Caco-2 (cell line): Measurements from ENCODE around the gene TNFRSF21. TPM values are rescaled to one million over a fixed set of nuclear protein-coding genes. Genes with fewer than 3 reads are reported as not detected.

Experiments
- BruUV-seq: library from RNA; stranded (reverse); fragments of 400-500 nt; replicated peaks from 2 replicates; lab custom pipeline; 2021; lab: Mats Ljungman, UMichigan
- CTCF ChIA-PET: fragments of 300-600 bp; sonication (Branson Sonifier 250); formaldehyde crosslinking; loops from one replicate; lab custom pipeline; 2022; ENCODE audit warnings: antibody characterized with exemption; lab: Charles Lee
- POLR2A ChIA-PET: fragments of 300-600 bp; sonication (Branson Sonifier 250); formaldehyde crosslinking; loops from one replicate; lab custom pipeline; 2022; ENCODE audit warnings: antibody characterized with exemption; lab: Charles Lee
- DNase-seq, 2 experiments: peaks; one replicate each; pipeline versions ENCODE4 v3.0.0 to v3.0.0-alpha.2; 2020 to 2022
- H3K27me3 ChIP-seq: replicated peaks from 2 replicates; pipeline ENCODE4 v1.6.0; 2011; ENCODE audit warnings: low read length; ENCODE audit not compliant: control insufficient read depth, insufficient read depth
- H3K36me3 ChIP-seq: 2 replicates; pipeline ENCODE4 v1.5.1; 2011; ENCODE audit warnings: low read length; ENCODE audit not compliant: control insufficient read depth, insufficient read depth
- H3K4me1 ChIP-seq: fragments of 250-450 bp; sonication (Bioruptor Pico); 2 replicates; pipeline ENCODE4 v1.5.1; 2020; ENCODE audit warnings: mild to moderate bottlenecking
- H3K4me3 ChIP-seq: 2 replicates; pipeline ENCODE4 v1.5.1; 2011; ENCODE audit warnings: low read depth, mild to moderate bottlenecking, control low read depth, low read length
- H3K9me3 ChIP-seq: fragments of 250-450 bp; sonication (Bioruptor Pico); 2 replicates; pipeline ENCODE4 v1.5.1; 2020; ENCODE audit warnings: mild to moderate bottlenecking, moderate library complexity
- H3K27ac Mint-ChIP-seq: one replicate; pipeline ENCODE4 v1.8.0; 2022; ENCODE audit warnings: mixed read lengths; ENCODE audit not compliant: unreplicated experiment
- H3K27me3 Mint-ChIP-seq: one replicate; pipeline ENCODE4 v1.8.0; 2022; ENCODE audit warnings: mixed read lengths; ENCODE audit not compliant: insufficient read depth, unreplicated experiment
- H3K36me3 Mint-ChIP-seq: one replicate; pipeline ENCODE4 v1.8.0; 2022; ENCODE audit warnings: mild to moderate bottlenecking, mixed read lengths; ENCODE audit not compliant: insufficient read depth, unreplicated experiment
- H3K4me1 Mint-ChIP-seq: one replicate; pipeline ENCODE4 v1.8.0; 2022; ENCODE audit warnings: low read depth, mixed read lengths; ENCODE audit not compliant: unreplicated experiment
- H3K4me3 Mint-ChIP-seq: one replicate; pipeline ENCODE4 v1.8.0; 2022; ENCODE audit warnings: mild to moderate bottlenecking, moderate library complexity, mixed read lengths; ENCODE audit not compliant: unreplicated experiment
- H3K9me3 Mint-ChIP-seq: one replicate; pipeline ENCODE4 v1.8.0; 2022; ENCODE audit warnings: mixed read lengths; ENCODE audit not compliant: unreplicated experiment
- CTCF ChIP-seq, 2 experiments: fragments of 200-600 bp in 1 of 2; IDR thresholded peaks; 1 replicate in 1 of 2; 2 replicates in 1 of 2; pipeline versions ENCODE4 v1.5.1 to v1.8.0; 2011 to 2022; ENCODE audit warnings: antibody characterized with exemption in 1 of 2, control low read depth in 1 of 2, inconsistent platforms in 1 of 2, low read depth in 1 of 2, low read length in 1 of 2, mild to moderate bottlenecking in 1 of 2, moderate library complexity in 1 of 2; ENCODE audit not compliant: insufficient read depth in 1 of 2, severe bottlenecking in 1 of 2, unreplicated experiment in 1 of 2
- intact Hi-C: fragments of 100-400 bp; cut with micrococcal nuclease; formaldehyde crosslinking; loops from one replicate; pipeline ENCODE4 v1.10.0; 2022; ENCODE audit not compliant: unreplicated experiment
- total RNA-seq: library from RNA; stranded (reverse); gene quantifications from 2 replicates; pipeline ENCODE4 v1.2.3, GENCODE V29; 2022

The TNFRSF21 gene
- total RNA-seq, 1 experiment from 2014 or later, result 60.8 TPM

- H3K4me1 ChIP-seq, result no peaks in the 10 kb centered on the region
- no TSS peak for BruUV-seq
- no peaks in the 10 kb centered on the region for H3K36me3 ChIP-seq
- H3K27me3 ChIP-seq, result no peaks in the 10 kb centered on the region
- H3K9me3 ChIP-seq, result no peaks in the 10 kb centered on the region
- intact Hi-C loops, result no loop called here
- H3K27ac Mint-ChIP-seq, result no peak overlapping the region
- no peak for TF ChIP-seq CTCF (IDR thresholded peaks at IDR 0.05; ENCODE audit: insufficient read depth in 1 of 2, low read depth in 1 of 2, low read length in 1 of 2, severe bottlenecking in 1 of 2, unreplicated experiment in 1 of 2)
- no peak overlapping the region for H3K4me3 Mint-ChIP-seq
- H3K36me3 Mint-ChIP-seq, result no peaks in the 10 kb centered on the region
- DNase-seq, result no peak
- no peak overlapping the region for H3K4me3 ChIP-seq
- no peaks in the 10 kb centered on the region for H3K9me3 Mint-ChIP-seq
- no peaks in the 10 kb centered on the region for H3K4me1 Mint-ChIP-seq
- H3K27me3 Mint-ChIP-seq, result no peaks in the 10 kb centered on the region
- POLR2A ChIA-PET, result no interaction called here
- CTCF ChIA-PET, result interaction anchor here (0.5 kb wide), 1 partner anchor 122 kb away, joined by 9 read pairs; the partner anchor contains the start of gene CD2AP
Observed at GRCh38 chr6:47355496-47355895, 45.8 kb upstream of the TNFRSF21 start.

GRCh38 chr6:47353871-47354270 lies 44.2 kb upstream of the TNFRSF21 start:
- Mint-ChIP-seq H3K27me3 (no peaks in the 10 kb centered on the region), H3K4me1 (no peaks in the 10 kb centered on the region), H3K9me3 (no peaks in the 10 kb centered on the region), H3K4me3 (no peak overlapping the region), H3K27ac (no peak overlapping the region), H3K36me3 (no peaks in the 10 kb centered on the region)
- POLR2A ChIA-PET, result no interaction called here
- no peak overlapping the region for H3K4me3 ChIP-seq
- H3K36me3 ChIP-seq, result no peaks in the 10 kb centered on the region
- no peak for TF ChIP-seq CTCF (IDR thresholded peaks at IDR 0.05; ENCODE audit: insufficient read depth in 1 of 2, low read depth in 1 of 2, low read length in 1 of 2, severe bottlenecking in 1 of 2, unreplicated experiment in 1 of 2)
- H3K27me3 ChIP-seq, result no peaks in the 10 kb centered on the region
- intact Hi-C loops, result no loop called here
- no TSS peak for BruUV-seq
- DNase-seq, result no peak
- CTCF ChIA-PET, result no interaction called here
- H3K4me1 ChIP-seq, result no peaks in the 10 kb centered on the region
- no peaks in the 10 kb centered on the region for H3K9me3 ChIP-seq

- H3K4me1 Mint-ChIP-seq, result no peaks in the 10 kb centered on the region
- Histone ChIP-seq H3K27me3 (no peaks in the 10 kb centered on the region), H3K4me1 (no peaks in the 10 kb centered on the region), H3K9me3 (no peaks in the 10 kb centered on the region), H3K36me3 (no peaks in the 10 kb centered on the region), H3K4me3 (no peak overlapping the region)
- CTCF ChIA-PET, result no interaction called here
- no peaks in the 10 kb centered on the region for H3K36me3 Mint-ChIP-seq
- POLR2A ChIA-PET, result no interaction called here
- DNase-seq, result no peak
- no peaks in the 10 kb centered on the region for H3K9me3 Mint-ChIP-seq
- TF ChIP-seq CTCF (IDR thresholded peaks at IDR 0.05; ENCODE audit: insufficient read depth in 1 of 2, low read depth in 1 of 2, low read length in 1 of 2, severe bottlenecking in 1 of 2, unreplicated experiment in 1 of 2), result no peak
- H3K4me3 Mint-ChIP-seq, result no peak overlapping the region
- no TSS peak for BruUV-seq
- intact Hi-C loops, result no loop called here
- no peak overlapping the region for H3K27ac Mint-ChIP-seq
- no peaks in the 10 kb centered on the region for H3K27me3 Mint-ChIP-seq
Observed at GRCh38 chr6:47352966-47353365, 43.3 kb upstream of the TNFRSF21 start.
